Effector CD8-positive, alpha-beta T cell (primary cell): ENCODE results near the gene SSR4.

Experiments
- DNase-seq: peaks from one replicate; lab custom pipeline; 2025; lab: John Stamatoyannopoulos, UW

Gene SSR4

DNA sequence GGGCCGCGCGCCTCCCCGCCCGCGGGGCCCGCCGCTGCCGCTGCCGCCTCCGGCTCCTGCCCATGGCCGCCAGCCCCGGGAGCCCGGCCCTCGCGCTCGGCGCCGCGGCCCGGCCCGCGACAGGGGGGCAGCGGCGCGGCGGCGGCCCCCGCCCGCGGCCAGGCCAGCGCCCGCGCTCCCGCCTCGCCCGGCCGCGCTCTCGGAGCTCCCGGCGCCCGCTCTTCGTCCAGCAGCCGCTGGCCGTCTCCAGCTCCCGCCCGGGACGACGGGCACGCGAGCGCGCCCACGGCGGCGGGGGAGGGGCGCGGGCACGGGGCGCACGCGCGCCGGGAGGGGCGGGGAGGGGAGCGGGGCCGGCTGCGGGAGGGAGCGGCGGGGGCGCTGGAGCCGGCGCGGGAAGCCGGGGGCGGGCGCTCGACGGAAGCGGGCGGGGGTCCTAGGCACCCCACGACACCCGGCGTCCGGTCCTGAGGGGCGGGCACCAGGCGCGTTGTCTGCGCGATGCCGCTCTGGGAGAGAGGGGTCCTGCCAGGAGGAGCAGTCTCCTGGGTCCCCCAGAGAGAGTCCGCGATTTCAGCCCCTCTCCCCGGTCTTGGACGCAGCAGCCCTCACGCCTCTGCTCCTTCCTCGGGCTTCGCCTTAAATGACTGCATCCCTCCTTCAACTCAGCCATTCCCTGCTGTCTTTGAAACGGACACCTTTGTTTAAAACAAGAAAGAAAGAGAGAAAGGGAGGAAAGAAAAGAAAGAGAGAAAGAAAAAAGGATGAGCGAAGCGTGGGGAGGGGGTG lies 36.4 kb downstream of the SSR4 start:
- no peak for DNase-seq

- no peak for DNase-seq
Observed at GRCh38 chrX:153831429-153832150, 37.1 kb downstream of the SSR4 start.

DNA sequence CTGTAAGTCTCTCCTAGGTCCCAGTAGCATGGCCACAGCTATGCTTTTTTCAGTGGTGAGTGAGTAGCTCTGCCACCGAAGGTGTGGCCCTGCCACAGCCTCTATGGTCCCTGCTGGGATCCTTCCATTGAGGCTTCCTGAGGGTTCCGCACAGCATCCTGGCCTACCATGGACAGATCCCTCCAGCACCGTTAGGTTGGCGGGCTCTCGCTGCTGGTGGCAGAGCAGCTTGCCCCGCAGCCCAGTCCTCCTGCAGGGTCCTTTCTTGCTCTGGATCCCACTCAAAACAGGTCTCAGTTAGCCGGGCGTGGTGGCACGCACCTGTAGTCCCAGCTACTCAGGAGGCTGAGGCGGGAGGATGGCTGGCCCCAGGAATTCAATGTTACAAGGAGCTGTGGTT lies 38.3 kb downstream of the SSR4 start:
- no peak for DNase-seq

GRCh38 chrX:153836921-153837320 lies 42.5 kb downstream of the SSR4 start:
- no peak for DNase-seq

GRCh38 chrX:153844509-153845082 lies 50.1 kb downstream of the SSR4 start:
- DNase-seq, result no peak

GRCh38 chrX:153845195-153845594 lies 50.7 kb downstream of the SSR4 start:
- DNase-seq, result no peak

GRCh38 chrX:153845842-153846241 lies 51.4 kb downstream of the SSR4 start:
- no peak for DNase-seq
